NB4 (cell line): ENCODE results near the gene NEURL2.

Experiments used
- CTCF ChIP-seq: IDR thresholded peaks from one replicate; pipeline ENCODE4 v1.5.1; 2012; ENCODE audit warnings: low read depth, low read length
- POLR2A ChIP-seq: IDR thresholded peaks from 2 replicates; pipeline ENCODE4 v1.6.1; 2011; ENCODE audit warnings: mild to moderate bottlenecking; ENCODE audit not compliant: insufficient read length; ENCODE audit errors: extremely low read depth

GRCh38 chr20:45938727-45939438 lies 47.9 kb upstream of the NEURL2 start:
- no peak for TF ChIP-seq CTCF
- TF ChIP-seq POLR2A = no peak
